GM18951 (cell line): ENCODE measurements around the gene PHACTR4.

Experiments
- POLR2A ChIP-seq: IDR thresholded peaks from 4 replicates; pipeline ENCODE4 v1.6.1; 2011; ENCODE audit warnings: mild to moderate bottlenecking; ENCODE audit not compliant: insufficient read length, insufficient read depth; ENCODE audit errors: extremely low read depth
- in situ Hi-C: fragments of 300-500 bp; cut with MboI; formaldehyde crosslinking; loops from one replicate; pipeline ENCODE4 v1.12.0; 2022; ENCODE audit warnings: low sequenced_read_pairs, mixed read lengths, inconsistent platforms; ENCODE audit not compliant: unreplicated experiment

The PHACTR4 gene

DNA sequence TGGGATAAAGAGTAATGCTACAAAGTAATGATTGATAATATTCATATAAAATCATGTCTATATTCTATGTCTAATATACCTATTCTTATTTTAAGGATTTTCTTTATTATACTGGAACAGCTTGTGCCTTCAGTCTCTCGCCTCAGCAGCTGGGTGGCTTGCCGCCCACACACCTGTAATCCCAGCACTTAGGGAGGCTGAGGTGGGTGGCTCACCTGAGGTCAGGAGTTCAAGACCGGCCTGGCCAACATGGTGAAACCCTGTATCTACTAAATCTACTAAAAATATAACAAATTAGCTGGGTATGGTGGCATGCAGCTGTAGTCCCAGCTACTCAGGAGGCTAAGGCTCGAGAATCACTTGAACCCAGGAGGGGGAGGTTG is 175.7 kb downstream of the PHACTR4 start:
- in situ Hi-C loops = no loop called here
- TF ChIP-seq POLR2A = no peak

DNA sequence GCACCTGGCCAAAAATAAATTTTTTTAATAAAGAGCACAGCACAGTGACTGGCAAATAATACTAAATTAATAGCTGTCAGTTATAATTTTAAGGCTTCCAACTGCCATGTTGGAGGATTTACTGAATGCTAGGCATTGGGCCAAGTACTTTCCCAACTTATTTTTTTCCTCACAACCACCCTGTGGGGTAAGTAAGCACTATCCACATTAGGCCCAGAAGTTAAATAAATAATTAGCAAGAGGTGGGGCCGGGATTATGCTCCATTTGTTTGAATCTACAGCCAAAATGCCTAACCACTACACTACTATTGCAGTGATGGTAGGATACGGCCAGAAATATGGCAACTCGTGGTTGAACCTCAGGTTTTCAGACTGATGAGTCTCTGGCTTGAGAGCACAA is 178.8 kb downstream of the PHACTR4 start:
- in situ Hi-C loops = no loop called here
- TF ChIP-seq POLR2A = no peak
